ENCODE measurements around the gene RBM17.
"Not testable (repeated sequence)": the region's sequence is repeated elsewhere in the genome, so short reads cannot be mapped to it uniquely, and the experiment has no call there.

The RBM17 gene

DNA sequence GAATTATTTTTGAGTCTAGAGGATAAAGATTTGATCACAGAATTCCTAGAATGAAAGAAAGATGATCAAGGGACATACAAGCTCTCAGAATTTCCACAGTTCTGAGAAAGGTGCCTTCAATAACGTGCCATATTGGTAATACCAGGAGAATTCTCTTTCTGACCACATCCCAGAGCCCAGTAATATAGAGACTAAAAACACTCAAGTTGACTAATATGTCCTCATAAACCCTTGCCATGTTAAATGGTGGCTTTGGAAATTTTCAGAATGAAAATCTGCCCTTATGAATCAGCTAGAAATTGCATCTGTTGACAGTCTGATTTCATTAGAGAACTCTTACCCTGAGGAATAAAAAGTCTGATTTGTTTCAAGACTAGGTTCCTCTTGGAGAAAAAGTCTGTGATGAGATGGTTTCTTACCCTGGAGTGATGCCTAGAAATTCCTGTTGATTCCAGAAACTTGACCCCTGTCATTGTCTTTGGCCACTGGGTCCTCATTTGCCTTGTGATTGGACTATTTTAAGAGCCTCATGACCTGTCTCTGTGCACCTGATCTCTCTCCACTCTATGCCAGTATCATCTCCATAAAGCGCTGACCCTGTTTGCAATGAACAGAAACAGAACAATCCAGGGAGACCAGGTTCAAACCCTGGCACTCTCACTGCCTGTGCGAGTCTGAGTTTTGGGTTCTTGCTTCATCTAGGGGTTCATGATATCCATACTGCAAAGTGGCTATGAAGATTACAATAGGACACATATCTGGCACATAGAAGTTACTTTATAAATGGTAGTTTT is 30.0 kb upstream of the RBM17 start:
- DNase-seq: no peak

DNA sequence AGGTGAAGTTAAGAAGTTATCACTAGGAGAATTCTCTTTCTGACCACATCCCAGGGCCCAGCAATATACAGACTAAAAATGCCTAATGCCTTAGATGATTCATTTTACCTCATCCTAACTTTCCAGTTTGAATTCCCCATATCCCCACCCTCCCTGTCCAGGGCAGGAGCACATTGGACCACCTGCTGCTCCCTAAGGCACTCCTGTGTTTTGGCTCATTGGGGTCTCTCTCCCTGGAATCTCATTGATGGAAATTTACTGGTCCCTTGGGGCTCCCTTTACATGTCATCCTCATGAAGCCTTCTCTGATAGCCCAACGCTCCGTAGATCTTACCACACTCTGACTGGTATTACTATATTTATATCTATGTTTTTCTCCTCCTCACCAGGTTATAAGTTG is 29.3 kb upstream of the RBM17 start:
- DNase-seq: no peak

DNA sequence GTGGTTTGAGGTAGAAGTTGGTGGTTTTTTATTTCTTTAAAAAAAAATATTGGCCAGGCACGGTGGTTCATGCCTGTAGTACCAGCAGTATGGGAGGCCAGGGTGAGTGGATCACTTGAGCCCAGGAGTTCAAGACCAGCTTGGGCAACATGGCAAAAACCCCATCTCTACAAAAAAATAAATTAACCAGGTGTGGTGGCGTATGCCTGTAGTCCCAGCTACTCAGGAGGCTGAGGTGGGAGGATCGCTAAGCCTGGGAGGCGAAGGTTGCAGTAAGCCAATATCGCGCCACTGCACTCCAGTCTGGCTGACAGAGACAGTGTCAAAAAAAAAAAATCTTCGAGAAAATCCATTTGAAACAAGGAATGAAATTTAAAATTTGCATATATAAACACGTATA is 27.8 kb upstream of the RBM17 start:
- no peak for DNase-seq

DNA sequence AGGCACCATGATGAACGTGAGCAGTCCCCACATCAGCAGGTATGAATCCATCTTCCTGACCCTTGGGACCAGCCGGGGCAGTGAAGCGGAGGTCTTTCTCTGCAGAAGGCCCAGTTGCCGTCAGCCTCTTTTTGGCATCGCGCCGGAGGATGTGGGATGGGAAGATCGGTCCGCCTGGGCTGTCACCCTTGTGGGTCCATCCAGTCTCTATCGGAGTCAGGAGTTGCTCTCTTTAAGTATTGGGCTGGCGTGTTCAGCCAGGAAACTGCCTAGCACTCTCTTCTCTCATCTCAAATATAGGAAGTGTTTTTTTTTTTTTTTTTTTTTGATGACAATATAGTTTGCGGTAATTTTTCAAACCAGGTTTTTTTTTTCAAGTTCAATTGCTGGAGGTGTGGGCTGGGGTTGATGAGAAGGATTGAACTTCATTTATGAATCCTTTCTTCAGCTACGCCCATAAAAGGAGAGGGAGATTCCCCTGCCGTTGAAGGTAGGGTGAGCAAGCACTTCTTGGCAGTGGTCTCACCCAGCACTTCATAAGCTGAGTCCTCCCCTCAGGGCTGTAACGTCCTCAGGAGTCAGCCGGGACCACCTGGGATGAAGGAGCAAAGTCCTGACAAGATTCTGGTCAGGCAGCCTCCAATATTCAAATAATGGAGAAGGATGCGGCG is 26.6 kb upstream of the RBM17 start, which contains the start of gene IL2RA:
TSS of gene IL2RA (minus strand) at position 267 of the 671 bp plus-strand sequence. CDS start at position 51, 216 bp downstream.
- DNase-seq: no peak

DNA sequence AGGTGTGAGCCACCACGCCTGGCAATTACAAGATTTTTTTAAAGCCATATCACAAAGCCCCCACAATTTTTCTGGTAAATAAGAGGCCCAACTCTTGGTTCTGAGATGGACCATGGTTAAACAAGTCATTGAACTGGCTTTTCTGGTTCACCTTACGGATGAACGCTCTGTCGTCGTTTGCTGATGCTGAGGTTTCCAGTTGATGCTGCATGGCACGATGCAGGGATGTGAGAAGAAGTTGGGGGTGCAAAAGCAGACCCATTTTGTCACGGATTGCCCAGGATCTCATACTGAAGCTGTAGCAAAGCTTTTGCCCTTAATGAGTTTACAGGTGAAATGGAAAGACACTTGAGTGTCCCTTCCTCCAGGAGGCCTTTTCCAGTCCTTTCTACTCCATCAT is 24.7 kb upstream of the RBM17 start:
- no peak for DNase-seq

DNA sequence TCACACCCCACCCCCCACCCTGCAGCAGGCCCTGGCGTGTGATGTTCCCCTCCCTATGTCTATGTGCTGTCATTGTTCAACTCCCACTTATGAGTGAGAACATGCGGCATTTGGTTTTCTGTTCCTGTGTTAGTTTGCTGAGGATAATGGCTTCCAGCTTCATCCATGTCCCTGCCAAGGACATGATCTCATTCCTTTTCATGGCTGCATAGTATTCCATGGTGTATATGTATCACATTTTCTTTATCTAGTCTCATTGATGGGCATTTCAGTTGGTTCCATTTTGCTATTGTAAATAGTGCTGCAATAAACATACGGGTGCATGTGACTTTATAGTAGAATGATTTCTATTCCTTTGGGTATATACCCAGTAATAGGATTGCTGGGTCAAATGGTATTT is 24.1 kb upstream of the RBM17 start:
- not testable (repeated sequence) for DNase-seq

DNA sequence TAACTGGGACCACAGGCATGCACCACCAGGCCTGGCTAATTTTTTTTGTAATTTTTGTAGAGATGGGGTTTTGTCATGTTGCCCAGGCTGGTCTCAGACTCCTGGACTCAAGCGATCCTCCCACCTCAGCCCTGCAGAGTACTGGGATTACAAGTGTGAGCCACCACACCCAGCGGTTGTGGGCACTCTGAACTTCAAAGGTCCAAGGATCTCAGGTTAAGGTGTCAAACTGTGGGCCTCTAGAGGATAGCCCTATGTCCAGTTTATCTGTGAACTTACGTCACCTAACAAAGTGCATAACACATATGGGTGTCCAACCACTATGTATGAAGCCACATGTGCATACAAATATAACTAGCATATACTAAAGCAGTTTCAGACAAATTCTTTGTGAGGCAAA is 23.4 kb upstream of the RBM17 start:
- no peak for DNase-seq

DNA sequence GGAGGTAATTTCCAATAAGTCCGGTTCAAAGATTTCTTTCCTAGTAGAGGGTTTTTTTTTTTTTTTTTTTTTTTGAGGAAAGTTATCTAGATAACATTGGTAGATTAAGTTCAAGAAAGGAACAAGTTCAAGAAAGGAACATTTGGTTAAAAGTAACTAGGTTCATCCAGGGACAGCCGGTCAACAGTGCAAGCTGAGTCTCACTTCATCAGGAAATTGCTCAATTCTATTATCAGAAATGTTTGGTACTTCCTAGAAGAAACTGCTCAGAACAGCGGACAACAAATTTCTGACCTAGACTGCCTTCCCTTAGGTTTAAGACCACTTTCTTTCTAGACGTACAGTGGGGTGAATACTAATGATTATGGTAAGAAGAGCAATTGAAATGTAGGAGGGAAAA is 23.0 kb upstream of the RBM17 start:
- DNase-seq: no peak

DNA sequence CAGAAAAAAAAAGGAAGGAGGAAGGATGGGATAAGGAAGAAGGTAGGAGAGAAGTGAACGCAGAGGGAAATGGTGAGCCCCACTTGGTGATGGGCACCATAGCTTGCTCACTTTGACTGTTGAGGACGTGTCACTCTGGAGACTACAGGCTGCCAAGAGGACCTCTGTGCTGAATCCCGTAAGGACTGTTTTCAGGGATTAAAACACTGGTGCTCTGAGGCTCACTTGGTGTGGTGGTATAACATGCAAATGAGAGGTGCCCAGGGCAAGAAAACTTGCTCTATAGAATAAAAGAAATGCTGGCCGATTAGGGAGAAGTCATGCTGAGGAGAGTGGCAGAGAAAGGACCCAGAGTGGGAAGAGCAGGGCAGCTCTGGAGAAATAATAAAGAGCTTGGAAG is 21.4 kb upstream of the RBM17 start:
- DNase-seq: no peak

DNA sequence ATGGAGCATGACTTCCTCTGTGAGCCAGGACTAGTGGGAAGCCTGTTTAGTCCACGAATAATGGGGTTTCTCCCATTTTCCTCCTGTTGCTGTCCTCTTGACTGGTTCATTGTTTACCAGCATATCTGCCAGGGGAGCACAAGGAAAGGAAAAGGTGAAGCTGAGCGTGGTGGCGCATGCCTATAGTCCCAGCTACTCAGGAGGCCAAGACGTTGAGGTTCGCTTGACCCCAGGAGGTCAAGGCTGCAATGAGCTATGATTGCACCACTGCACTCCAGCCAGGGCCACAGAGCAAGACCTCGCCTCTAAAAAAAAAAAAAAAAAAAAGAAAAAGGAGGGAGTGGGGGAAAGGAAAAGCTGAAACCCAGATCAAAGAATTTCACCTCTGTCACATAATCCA is 20.8 kb upstream of the RBM17 start:
- DNase-seq: no peak

DNA sequence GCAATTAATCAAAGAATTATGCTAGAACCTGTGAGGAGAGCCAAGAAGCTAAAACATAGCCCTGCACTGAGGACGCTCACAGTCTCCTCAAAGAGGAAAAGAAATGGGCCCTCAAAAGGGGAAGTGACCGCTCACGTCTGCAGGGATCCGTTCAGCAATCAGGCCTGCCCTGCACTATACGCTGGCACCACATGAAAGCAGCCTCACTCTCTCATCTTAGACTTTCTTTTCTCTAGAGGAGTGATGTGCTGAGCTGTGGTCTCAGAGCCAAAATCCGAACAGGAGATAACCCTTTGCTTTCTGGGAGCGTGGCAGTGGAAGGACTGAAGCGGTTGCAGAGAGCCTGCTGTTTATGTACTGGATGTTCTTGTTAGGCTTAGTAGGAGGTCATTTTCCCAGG is 20.4 kb upstream of the RBM17 start:
- no peak for DNase-seq

DNA sequence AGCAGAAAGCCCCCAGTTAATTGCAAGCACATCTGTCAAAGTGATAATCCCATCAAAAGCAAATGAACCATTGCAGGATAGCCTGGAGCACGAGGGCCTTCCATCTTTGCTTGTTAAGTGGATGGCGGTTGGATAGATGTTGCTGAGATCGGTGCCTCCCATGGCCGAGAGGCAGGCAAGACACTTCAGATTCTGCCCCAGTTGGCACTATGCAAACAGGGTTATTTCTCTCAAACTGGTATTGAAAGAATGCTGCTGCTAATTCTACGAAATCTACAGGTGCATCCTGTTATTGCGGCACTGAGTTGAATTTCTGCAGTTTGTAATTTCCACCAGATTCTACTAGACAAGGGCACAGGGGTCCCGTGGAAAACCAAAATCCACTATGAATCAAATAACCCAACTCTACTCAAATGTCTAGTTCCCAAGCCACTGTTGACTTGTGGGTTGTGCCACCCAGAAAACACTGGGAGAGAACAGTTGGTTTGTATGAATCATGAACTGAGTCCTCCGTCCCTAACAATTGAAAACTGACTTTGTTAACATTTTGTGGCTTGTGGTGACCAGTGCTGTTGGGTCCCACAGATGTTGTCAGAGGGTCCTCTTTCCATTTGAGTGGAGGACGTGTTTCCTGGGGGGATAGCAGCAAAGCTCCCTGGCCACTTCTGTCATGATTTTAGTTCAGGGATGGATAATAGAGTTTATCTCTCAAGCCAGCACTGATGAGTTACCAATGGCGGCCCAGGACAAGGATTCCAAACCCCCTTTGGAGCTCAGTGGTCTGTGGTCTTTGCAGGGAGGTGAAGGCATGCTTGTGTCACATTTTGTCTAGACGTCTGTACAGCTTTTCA is 19.5 kb upstream of the RBM17 start:
- no peak for DNase-seq

DNA sequence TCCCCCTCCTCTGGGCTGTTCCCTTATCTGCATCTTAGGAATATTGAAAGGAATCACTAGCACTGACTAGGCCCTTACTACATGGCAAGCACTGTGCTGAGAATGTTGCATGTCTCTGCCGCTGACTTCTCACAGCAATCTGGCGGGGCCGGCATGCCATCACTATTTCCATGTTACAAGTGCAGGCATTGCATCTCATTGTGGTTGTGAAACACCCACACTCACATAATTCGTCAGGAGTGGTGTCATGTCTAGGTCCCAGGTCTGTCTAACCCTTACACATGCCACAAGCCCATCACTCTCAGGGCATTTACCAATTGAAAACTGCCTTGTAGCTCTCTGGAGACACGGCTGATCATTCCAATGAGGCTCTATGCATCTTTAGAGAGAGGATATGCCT is 18.2 kb upstream of the RBM17 start:
- DNase-seq: no peak

DNA sequence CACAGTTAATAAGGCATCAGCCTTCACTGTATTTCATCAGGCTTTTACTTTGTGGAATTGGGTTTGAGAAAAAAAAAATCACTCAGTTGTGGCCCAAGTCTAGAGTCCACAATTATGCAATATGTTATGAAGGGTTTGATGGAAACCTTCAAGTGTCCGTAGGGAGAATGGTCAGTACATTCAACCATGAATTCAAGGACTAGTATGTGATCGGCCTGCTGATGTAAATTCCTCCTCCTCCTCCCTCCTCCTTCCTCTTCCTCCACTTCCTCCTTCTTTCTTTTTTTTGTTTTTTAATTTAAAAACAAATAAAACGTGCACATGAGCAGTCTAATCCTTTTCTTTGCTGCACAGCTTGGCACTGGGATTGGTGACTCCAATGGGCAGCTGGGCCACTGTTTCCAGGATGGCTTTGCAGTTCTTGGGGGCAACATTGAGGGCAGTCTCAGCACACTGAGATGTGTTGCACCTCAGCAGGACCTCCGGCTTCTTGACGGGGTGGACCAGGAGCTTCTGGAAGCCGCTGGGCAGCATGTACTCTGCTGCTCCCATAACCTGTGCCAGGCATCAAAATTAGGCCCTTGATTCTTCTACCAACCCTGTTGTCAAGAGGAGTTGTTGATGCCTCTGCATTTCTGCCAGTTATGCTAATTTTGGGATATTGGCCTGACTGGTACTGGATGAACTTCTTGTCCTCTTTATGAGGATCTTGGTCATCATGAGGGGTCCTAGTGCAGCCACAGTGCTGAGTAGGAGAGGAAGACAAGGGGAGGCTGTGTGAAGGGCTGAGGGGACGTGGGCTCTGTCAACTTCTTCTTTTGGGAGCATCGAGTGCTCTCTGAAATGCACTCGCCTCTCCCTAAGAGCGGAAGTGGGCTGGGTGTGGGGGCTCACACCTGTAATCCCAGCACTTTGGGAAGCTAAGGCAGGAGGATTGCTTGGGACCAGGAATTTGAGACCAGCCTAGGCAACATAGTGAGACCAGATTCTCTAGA is 17.4 kb upstream of the RBM17 start:
- DNase-seq: no peak

DNA sequence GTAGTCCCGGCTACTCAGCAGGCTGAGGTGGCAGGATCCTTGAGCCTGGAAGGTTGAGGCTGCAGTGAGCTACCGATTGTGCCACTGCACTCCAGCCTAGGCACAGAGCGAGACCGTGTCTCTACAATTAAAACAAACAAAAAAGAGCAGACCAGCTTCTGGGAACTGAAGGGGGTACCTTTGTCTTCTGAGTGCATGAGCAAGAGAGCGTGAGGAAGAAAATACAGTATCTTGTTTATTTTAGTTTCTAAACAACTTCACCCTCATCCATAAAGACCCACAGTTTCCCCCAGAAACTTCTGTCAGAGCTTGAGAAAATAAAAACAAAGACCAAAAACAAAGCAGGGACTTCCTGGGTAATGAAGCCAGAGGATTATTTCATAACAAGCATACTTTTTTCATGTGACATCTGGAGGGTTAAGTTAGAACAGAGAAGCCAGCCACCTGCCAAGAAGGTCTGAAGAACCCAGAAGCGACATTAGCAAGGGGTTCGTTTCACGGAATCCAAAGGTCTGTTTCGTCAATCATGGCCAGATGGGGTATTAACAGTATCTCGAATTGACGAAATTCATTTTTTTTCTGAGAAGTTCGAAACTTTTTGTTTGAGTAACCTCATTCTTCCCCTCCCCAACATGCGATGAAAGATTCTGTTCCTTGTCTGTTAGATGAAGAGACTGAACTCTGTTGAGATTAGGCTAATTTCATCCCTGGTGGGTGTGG is 16.5 kb upstream of the RBM17 start:
- no peak for DNase-seq

DNA sequence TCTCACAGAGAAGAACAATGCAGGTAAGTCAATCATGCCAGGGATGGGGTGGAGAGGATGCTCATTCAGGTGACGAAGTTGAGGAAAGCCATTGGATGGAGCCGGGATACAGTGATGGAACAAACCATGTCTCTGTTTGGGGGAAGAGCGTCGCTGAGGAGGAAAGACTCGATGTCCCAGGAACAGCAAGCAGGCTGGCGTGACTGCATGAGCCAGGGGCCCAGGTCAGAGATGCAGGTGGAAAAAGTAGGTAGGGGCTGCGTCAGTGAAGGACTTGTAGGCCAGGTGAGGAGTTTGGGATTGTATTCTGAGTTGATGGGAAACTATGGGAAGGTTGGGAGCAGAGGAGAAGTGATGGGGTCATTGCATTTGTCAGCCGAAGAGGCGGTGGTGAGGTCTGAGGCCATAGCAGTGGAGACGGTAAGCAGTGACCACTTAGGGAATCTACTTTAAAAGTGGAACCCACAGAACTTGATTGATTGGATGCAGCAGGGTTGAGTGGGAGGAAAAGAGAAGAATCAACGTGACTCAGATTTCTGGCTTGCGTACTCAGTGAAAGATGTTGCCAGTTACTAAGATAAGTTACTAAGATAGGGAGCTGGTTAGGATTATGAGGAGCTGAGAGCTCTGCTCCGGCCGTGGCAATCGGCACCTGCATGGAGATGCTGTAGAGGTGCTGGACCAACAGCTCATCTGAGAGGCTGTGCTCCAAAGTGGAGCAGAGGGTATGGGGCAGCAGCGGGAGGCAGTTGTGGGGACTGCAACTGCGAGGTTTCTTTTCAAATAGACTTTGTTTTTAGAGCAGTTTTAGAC is 14.1 kb upstream of the RBM17 start:
- DNase-seq: no peak

DNA sequence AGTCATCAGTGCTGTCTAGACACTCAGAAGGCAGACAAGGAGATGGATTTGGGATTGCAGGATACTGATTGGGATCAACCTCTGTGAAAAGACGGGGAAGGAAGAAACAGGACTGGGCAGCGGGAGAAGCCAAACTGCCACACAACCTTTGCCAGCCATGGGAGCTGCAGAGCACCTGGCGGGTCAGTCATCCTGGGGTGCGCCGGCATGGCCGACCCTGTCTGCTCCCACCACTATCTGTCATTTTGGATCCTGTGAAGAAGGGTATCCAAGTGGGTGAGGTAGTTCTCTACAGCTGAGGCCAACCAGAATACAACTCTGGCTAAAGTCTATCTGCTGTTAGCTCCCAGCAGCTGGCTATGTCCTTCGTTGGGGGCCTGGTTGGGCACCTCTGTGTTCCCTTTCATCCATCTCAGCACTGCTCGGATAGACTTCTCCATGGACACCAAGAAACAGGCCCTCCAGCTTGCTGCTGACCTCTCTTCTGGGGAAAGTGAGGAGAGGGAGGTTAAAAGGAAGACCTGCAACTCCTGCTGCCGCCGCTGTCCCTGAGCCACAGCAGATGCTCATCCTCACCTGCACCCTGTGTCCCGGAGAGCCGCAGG is 11.7 kb upstream of the RBM17 start:
- no peak for DNase-seq

DNA sequence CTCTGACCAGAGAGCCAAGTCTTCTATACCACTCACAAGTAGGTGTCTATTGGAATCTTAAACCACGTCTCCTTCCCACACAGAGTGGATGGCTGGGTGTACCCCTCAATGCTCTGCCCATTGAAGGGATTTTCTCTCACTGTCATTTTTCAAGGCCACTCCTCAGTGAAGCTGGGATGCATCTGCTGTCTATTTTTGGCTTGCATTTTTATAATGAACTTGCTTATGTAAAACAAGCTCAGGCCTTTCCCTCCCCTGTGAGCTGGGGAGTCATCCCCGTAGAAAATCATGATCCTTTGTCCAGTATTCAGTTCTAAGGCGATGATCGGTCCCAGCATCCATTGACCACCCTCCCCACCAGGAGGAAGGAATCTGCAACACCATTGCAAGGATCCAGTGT is 9.8 kb upstream of the RBM17 start:
- no peak for DNase-seq

DNA sequence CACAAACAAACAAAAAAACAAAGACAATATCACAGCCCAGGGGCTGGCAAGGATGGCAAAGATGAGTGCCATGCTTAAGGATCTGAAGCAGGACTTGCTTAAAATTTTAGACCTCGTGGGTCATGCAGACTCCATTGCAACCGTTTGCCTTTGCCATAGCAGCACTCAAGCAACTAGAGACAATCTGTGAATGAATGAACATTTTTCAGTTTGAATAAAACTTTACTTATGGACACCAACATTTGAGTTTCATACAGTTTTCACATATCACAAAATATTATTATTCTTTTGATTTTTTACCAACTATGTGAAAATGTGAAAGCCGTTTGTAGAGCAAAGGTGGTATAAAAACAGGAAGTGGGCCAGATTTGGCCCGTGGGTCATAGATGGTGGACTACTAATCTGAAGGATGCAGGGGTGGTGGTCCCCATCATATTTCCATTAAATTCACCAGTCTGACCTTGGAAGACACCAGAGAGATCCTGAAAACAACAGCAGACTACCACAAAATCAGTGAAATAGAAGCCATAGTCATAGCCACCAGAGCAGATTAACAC is 8.3 kb upstream of the RBM17 start:
- DNase-seq: no peak
